Mesothelial cell of epicardium (in vitro differentiated cells): ENCODE results near the gene TCF3. TPM values are rescaled to one million over a fixed set of nuclear protein-coding genes. Genes with fewer than 3 reads are reported as not detected.
A peak's percentile ranks its signal among the peaks of the same experiment; 100 is the strongest.

Experiments used
- DNase-seq, 2 experiments: peaks; one replicate each; pipeline ENCODE4 v3.0.0; 2021; ENCODE audit warnings: low spot score in 2 of 2; ENCODE audit not compliant: unreplicated experiment in 2 of 2
- H3K27ac Mint-ChIP-seq: 2 replicates; pipeline ENCODE4 v1.8.0; 2021; ENCODE audit warnings: mixed read lengths
- H3K27me3 Mint-ChIP-seq: 2 replicates; pipeline ENCODE4 v1.8.0; 2021; ENCODE audit warnings: low read depth, mixed read lengths
- H3K36me3 Mint-ChIP-seq: 2 replicates; pipeline ENCODE4 v1.8.0; 2021; ENCODE audit warnings: mixed read lengths
- H3K4me1 Mint-ChIP-seq: 2 replicates; pipeline ENCODE4 v1.8.0; 2021; ENCODE audit warnings: mixed read lengths
- H3K4me3 Mint-ChIP-seq: 2 replicates; pipeline ENCODE4 v1.8.0; 2021; ENCODE audit warnings: mild to moderate bottlenecking, moderate library complexity, mixed read lengths
- H3K9me3 Mint-ChIP-seq: 2 replicates; pipeline ENCODE4 v1.8.0; 2021; ENCODE audit warnings: mixed read lengths
- CTCF ChIP-seq: fragments of 200-600 bp; sonication (generic); IDR thresholded peaks from one replicate; pipeline ENCODE4 v1.5.0; 2021; ENCODE audit warnings: antibody characterized with exemption; ENCODE audit not compliant: unreplicated experiment
- total RNA-seq: library from RNA; stranded (reverse); gene quantifications from 3 replicates; pipeline ENCODE4 v1.2.1, GENCODE V29; 2021

The TCF3 gene
- total RNA-seq, 1 donor from 2014 or later, result 227 TPM

- no peaks in the 10 kb centered on the region for H3K9me3 Mint-ChIP-seq
- H3K27ac Mint-ChIP-seq, result no peak overlapping the region
Observed at GRCh38 chr19:1655131-1655981, 2.9 kb upstream of the TCF3 start.

GRCh38 chr19:1654178-1654792 lies 1.9 kb upstream of the TCF3 start:
- Mint-ChIP-seq H3K27me3 (no peaks in the 10 kb centered on the region), H3K4me3 (peak overlapping the region; percentile 30), H3K27ac (no peak overlapping the region), H3K9me3 (no peaks in the 10 kb centered on the region), H3K4me1 (peaks cover 22% of the 10 kb centered on the region), H3K36me3 (no peaks in the 10 kb centered on the region)
- no peak for DNase-seq
- TF ChIP-seq CTCF, result no peak

More at GRCh38 chr19:1655131-1655981, 2.9 kb upstream of the TCF3 start:
- no peak for TF ChIP-seq CTCF
- DNase-seq, result no peak
- H3K4me1 Mint-ChIP-seq, result peaks cover 18% of the 10 kb centered on the region
- H3K36me3 Mint-ChIP-seq, result no peaks in the 10 kb centered on the region
- H3K27me3 Mint-ChIP-seq, result no peaks in the 10 kb centered on the region
- H3K4me3 Mint-ChIP-seq, result no peak overlapping the region

- no peak for TF ChIP-seq CTCF
- peak overlapping the region; percentile 78 for H3K4me3 Mint-ChIP-seq
- H3K9me3 Mint-ChIP-seq, result no peaks in the 10 kb centered on the region
- no peak for DNase-seq
- peaks cover 19% of the 10 kb centered on the region for H3K4me1 Mint-ChIP-seq
- no peaks in the 10 kb centered on the region for H3K27me3 Mint-ChIP-seq
- peak overlapping the region; percentile 92 for H3K27ac Mint-ChIP-seq
- no peaks in the 10 kb centered on the region for H3K36me3 Mint-ChIP-seq
Observed at GRCh38 chr19:1653300-1653628, 849 bp upstream of the TCF3 start.

- DNase-seq, result peak in 1 of 2 experiments; percentile 57
- Mint-ChIP-seq H3K36me3 (no peaks in the 10 kb centered on the region), H3K27me3 (no peaks in the 10 kb centered on the region), H3K4me3 (peak overlapping the region; percentile 94), H3K27ac (peak overlapping the region; percentile 98), H3K9me3 (no peaks in the 10 kb centered on the region), H3K4me1 (peaks cover 12% of the 10 kb centered on the region)
- TF ChIP-seq CTCF, result no peak
Observed at GRCh38 chr19:1651568-1652291, 685 bp downstream of the TCF3 start.

- H3K4me1 Mint-ChIP-seq, result peaks cover 12% of the 10 kb centered on the region
- DNase-seq, result peak in 1 of 2 experiments; percentile 58
Observed at GRCh38 chr19:1650650-1651567, 1.5 kb downstream of the TCF3 start.

More at GRCh38 chr19:1650650-1651567, 1.5 kb downstream of the TCF3 start:
- Mint-ChIP-seq H3K27me3 (no peaks in the 10 kb centered on the region), H3K36me3 (no peaks in the 10 kb centered on the region), H3K9me3 (no peaks in the 10 kb centered on the region), H3K27ac (peak overlapping the region; percentile 98), H3K4me3 (peak overlapping the region; percentile 94)
- no peak for TF ChIP-seq CTCF
